Endodermal cell (in vitro differentiated cells): ENCODE results near the gene MACROD2. TPM values are rescaled to one million over a fixed set of nuclear protein-coding genes. Genes with fewer than 3 reads are reported as not detected.

ENCODE experiments used
- DNase-seq: peaks from one replicate; pipeline ENCODE4 v3.0.0-alpha.2; 2017
- H3K27ac ChIP-seq: 2 replicates; pipeline ENCODE4 v1.5.1; 2013; ENCODE audit warnings: mild to moderate bottlenecking, low read depth, low read length, moderate library complexity
- H3K27me3 ChIP-seq: 2 replicates; pipeline ENCODE4 v1.6.1; 2013; ENCODE audit warnings: mild to moderate bottlenecking, low read length, moderate library complexity; ENCODE audit not compliant: insufficient read depth, control insufficient read depth, poor library complexity, severe bottlenecking
- H3K36me3 ChIP-seq: 2 replicates; pipeline ENCODE4 v1.7.0; 2013; ENCODE audit warnings: mild to moderate bottlenecking, low read length, moderate library complexity; ENCODE audit not compliant: control insufficient read depth, insufficient read depth
- H3K4me1 ChIP-seq: one replicate; pipeline ENCODE4 v1.7.0; 2013; ENCODE audit warnings: low read length; ENCODE audit not compliant: control insufficient read depth, insufficient read depth
- H3K4me3 ChIP-seq: 2 replicates; pipeline ENCODE4 v1.5.1; 2013; ENCODE audit warnings: mild to moderate bottlenecking, low read length, moderate library complexity
- H3K9ac ChIP-seq: 2 replicates; pipeline ENCODE4 v1.6.1; 2013; ENCODE audit warnings: mild to moderate bottlenecking, low read length, moderate library complexity; ENCODE audit not compliant: poor library complexity, severe bottlenecking; ENCODE audit errors: extremely low read depth
- H3K9me3 ChIP-seq: 2 replicates; pipeline ENCODE4 v1.6.1; 2013; ENCODE audit warnings: mild to moderate bottlenecking, low read length, moderate library complexity; ENCODE audit not compliant: control insufficient read depth
- H3K27ac Mint-ChIP-seq: 2 replicates; pipeline ENCODE4 v1.8.0; 2020; ENCODE audit warnings: mixed read lengths
- H3K27me3 Mint-ChIP-seq: 2 replicates; pipeline ENCODE4 v1.8.0; 2021; ENCODE audit warnings: mild to moderate bottlenecking, mixed read lengths; ENCODE audit not compliant: insufficient read depth
- H3K36me3 Mint-ChIP-seq: 2 replicates; pipeline ENCODE4 v1.8.0; 2020; ENCODE audit warnings: low read depth, mixed read lengths
- H3K4me1 Mint-ChIP-seq: 2 replicates; pipeline ENCODE4 v1.8.0; 2020; ENCODE audit warnings: mixed read lengths
- H3K4me3 Mint-ChIP-seq: 2 replicates; pipeline ENCODE4 v1.8.0; 2020; ENCODE audit warnings: mild to moderate bottlenecking, moderate library complexity, mixed read lengths
- H3K9me3 Mint-ChIP-seq: 2 replicates; pipeline ENCODE4 v1.8.0; 2020; ENCODE audit warnings: mild to moderate bottlenecking, mixed read lengths
- CTCF ChIP-seq: fragments of 200-600 bp; sonication (generic); conservative IDR thresholded peaks from 2 replicates; pipeline ENCODE4 v1.5.0; 2021; ENCODE audit warnings: antibody characterized with exemption, mild to moderate bottlenecking
- WGBS, 2 experiments: methylation state at CpG; one replicate each; pipeline versions ENCODE4 v1.1.5 to v1.1.7; 2013; ENCODE audit warnings: missing lambda C conversion rate in 2 of 2, mixed read lengths in 1 of 2; ENCODE audit not compliant: insufficient coverage in 1 of 2, insufficient read length in 1 of 2; 5-methylcytosine and 5-hydroxymethylcytosine counted together
- total RNA-seq, 2 donors: library from RNA; stranded (reverse); fragmentation: NEBNext Ultra II Directional in 1 of 2; extraction: Animal tissue kit (Norgen Biotek cat#: 25700) in 1 of 2; gene quantifications; 2 replicates in 1 of 2; 3 replicates in 1 of 2; pipeline ENCODE4 v1.2.1, GENCODE V29; 2021

The MACROD2 gene
- total RNA-seq, 2 donors from 2014 or later, result 2.3 to 4.8 TPM

DNA sequence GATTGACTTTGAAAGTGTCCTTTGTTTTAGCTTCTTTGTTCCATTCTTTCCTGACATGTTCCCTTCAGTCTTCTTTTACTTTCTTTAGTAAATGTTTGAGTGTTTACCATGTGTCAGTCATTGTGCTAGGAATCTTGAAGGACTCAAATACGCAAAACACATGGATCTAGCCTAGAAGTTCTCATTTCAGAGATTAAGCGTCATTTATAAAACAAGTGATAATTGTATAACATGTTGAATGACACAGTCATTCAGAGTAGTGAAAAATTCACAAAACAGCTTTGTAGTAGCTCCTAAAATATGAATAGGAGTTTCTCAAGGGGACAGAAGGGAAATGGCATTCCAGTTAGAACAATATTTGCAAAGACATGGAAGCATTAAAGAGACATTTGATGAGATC, 66.9 kb downstream of the MACROD2 start:
- Mint-ChIP-seq H3K4me1 (no peaks in the 10 kb centered on the region), H3K27me3 (no peaks in the 10 kb centered on the region), H3K27ac (no peak overlapping the region), H3K9me3 (no peaks in the 10 kb centered on the region), H3K36me3 (no peaks in the 10 kb centered on the region), H3K4me3 (no peak overlapping the region)
- Histone ChIP-seq H3K4me3 (no peak overlapping the region), H3K9me3 (no peaks in the 10 kb centered on the region), H3K4me1 (no peaks in the 10 kb centered on the region), H3K27ac (no peak overlapping the region), H3K27me3 (no peaks in the 10 kb centered on the region), H3K36me3 (no peaks in the 10 kb centered on the region), H3K9ac (no peak overlapping the region)
- WGBS, 2 experiments, result 100% methylated on average over 2 of the region's 2 CpGs
- DNase-seq, result no peak
- TF ChIP-seq CTCF, result no peak

DNA sequence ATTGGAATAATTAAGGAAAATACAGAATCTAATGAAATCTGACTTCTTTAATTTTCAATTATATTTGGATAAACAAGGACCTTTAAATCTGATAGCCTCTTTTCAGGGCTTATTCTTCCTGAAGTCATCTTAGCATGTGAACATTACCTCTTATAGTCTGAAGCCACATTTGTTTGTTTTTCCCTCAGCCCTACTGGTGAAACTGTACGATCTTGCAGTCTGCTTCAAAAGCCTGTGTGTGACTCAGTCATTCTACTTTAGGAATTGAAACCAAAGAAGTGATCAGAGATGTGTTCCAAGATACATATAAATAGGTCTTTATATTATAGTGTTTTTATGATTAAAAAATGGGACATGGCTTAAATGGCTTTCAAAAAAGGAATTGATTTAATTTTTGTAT, 67.5 kb downstream of the MACROD2 start:
- no peaks in the 10 kb centered on the region for H3K36me3 ChIP-seq
- Mint-ChIP-seq H3K4me3 (no peak overlapping the region), H3K9me3 (no peaks in the 10 kb centered on the region), H3K4me1 (no peaks in the 10 kb centered on the region), H3K36me3 (no peaks in the 10 kb centered on the region), H3K27ac (no peak overlapping the region), H3K27me3 (no peaks in the 10 kb centered on the region)
- no peak overlapping the region for H3K4me3 ChIP-seq
- 100% methylated on average over 1 of the region's 1 CpG for WGBS, 2 experiments
- TF ChIP-seq CTCF, result no peak
- no peak for DNase-seq
- H3K27ac ChIP-seq, result no peak overlapping the region
- H3K9ac ChIP-seq, result no peak overlapping the region
- no peaks in the 10 kb centered on the region for H3K4me1 ChIP-seq
- H3K27me3 ChIP-seq, result no peaks in the 10 kb centered on the region
- no peaks in the 10 kb centered on the region for H3K9me3 ChIP-seq

GRCh38 chr20:14064333-14064732, 69.0 kb downstream of the MACROD2 start:
- Histone ChIP-seq H3K27ac (no peak overlapping the region), H3K4me1 (no peaks in the 10 kb centered on the region), H3K36me3 (no peaks in the 10 kb centered on the region), H3K27me3 (no peaks in the 10 kb centered on the region), H3K4me3 (no peak overlapping the region), H3K9me3 (no peaks in the 10 kb centered on the region), H3K9ac (no peak overlapping the region)
- no peak for DNase-seq
- TF ChIP-seq CTCF, result no peak
- Mint-ChIP-seq H3K36me3 (no peaks in the 10 kb centered on the region), H3K4me1 (no peaks in the 10 kb centered on the region), H3K9me3 (no peaks in the 10 kb centered on the region), H3K27me3 (no peaks in the 10 kb centered on the region), H3K4me3 (no peak overlapping the region), H3K27ac (no peak overlapping the region)
- WGBS, 2 experiments, result 86 to 88% methylated on average over 2 to 3 of the region's 3 CpGs
